Measurements from ENCODE around the gene VGLL4.

VGLL4 gene

GRCh38 chr3:11564577-11565001 is 79.1 kb downstream of the VGLL4 start:
- DNase-seq (ENCODE audit: low read depth), result no peak

DNA sequence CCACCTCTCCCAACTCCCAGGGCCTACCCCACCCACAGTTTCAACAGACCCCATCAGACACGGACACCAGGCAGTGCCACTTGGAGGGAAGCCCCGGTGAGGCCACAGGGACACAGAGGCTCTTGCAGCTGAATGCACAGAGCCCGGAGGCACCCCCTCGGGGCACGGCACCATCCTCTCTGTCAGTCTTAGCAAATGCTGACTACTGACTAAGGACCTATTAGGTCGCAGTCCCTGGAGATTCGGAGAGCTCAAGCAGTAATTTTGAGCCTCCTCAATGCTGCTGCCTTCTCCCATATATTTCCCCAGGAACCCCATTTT is 79.9 kb downstream of the VGLL4 start:
- no peak for DNase-seq (ENCODE audit: low read depth)

- DNase-seq (ENCODE audit: low read depth), result no peak
These were observed 80.4 kb downstream of the VGLL4 start for GRCh38 chr3:11563159-11563864.

DNA sequence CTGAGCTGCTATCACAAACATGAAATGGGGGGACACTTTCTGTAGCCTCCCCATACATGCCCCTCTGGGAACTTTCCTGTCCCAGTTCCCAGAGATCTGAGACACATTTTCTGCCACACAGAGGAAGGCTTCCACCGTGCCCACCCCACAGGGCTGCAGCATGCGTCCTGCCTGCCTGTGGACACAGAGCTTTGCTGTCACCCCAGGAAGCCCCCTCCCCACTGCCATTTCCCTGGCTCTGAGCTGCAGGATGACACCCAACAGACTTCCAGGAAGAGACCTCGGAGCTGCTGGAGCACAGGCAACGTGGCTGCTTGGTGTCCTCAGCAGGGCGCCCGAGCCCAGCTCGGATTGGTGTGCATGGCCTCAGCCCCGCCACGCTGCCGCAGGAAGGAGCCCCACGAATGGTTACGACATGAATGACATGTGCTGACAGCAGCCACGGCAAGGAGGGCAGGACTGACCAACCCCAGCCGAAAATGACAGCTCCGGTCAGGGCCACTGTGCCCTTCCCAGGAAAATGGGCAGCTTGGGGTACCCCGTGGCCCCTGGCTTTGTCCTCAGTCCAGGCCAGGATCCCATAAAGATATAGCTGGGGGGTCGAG is 81.3 kb downstream of the VGLL4 start:
- DNase-seq (ENCODE audit: low read depth), result no peak

GRCh38 chr3:11560746-11561145 is 83.0 kb downstream of the VGLL4 start:
- no peak for DNase-seq (ENCODE audit: low read depth)

GRCh38 chr3:11559816-11560633 is 83.7 kb downstream of the VGLL4 start:
- no peak for DNase-seq (ENCODE audit: low read depth)

DNA sequence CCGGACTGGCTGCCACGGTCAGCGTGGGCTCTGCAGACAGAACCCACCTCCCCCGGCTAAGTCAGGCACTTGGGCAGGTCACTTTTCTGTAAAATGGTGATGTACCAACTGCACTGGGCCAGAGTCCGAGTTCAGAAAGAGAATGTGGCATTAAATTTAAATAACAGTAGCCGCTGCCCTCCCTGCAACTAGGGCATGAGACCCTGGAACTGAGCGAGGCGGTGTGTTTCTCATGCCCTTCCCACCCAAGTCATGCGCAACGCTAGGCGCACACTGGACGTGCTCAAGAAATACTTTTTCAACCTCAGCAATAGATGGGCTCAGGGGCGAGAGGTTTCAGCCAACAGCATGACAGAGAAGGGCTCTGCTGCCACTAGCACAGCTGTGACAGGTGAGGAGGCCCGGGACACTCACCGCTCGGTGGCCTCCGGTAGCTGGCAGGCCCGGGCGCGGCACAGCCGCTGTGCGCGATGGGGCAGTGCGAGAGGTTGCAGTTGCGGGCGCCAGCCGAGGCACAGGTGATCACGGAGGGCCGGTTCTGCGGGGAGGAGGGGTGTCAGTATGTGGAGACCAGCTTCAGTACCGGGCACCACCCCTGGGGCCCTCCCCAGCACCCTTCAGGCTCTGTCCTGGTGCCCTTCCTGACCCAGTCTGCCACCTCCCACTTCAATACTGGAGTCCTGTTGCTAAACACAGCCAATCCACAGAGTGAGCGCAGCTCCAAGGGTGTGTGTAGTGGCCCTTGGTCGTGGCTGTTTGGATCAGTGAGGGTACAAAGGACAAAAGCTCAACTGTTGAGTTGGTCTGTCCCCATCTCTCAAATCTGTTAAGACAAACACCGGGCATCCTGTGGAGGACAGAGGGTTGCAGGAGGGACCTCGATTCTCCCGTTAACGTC is 84.5 kb downstream of the VGLL4 start:
- DNase-seq (ENCODE audit: low read depth), result no peak

GRCh38 chr3:11558411-11558903 is 85.3 kb downstream of the VGLL4 start:
- no peak for DNase-seq (ENCODE audit: low read depth)

DNA sequence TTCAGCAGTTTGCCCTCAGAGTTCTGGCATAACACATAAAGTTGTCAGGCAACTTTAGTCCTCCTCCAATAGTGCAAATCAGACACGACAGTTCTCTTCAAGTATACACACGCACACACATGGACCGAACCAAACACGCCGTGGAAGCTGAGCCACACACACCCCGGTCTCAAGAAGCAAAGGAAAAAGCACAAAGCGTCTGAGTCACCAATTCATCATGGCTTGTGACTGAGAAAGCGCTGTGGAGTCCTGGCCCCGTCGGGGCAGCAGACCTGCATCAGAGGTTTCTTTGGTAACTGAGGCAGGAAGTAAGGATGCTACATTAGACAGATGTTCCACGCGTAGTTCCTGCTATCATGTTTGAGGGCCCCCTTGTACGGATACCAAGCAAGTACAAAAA is 85.7 kb downstream of the VGLL4 start:
- peak; percentile 65 for DNase-seq (ENCODE audit: low read depth)

- DNase-seq (ENCODE audit: low read depth), result peak; percentile 90
These were observed 86.7 kb downstream of the VGLL4 start for GRCh38 chr3:11556851-11557644.

DNA sequence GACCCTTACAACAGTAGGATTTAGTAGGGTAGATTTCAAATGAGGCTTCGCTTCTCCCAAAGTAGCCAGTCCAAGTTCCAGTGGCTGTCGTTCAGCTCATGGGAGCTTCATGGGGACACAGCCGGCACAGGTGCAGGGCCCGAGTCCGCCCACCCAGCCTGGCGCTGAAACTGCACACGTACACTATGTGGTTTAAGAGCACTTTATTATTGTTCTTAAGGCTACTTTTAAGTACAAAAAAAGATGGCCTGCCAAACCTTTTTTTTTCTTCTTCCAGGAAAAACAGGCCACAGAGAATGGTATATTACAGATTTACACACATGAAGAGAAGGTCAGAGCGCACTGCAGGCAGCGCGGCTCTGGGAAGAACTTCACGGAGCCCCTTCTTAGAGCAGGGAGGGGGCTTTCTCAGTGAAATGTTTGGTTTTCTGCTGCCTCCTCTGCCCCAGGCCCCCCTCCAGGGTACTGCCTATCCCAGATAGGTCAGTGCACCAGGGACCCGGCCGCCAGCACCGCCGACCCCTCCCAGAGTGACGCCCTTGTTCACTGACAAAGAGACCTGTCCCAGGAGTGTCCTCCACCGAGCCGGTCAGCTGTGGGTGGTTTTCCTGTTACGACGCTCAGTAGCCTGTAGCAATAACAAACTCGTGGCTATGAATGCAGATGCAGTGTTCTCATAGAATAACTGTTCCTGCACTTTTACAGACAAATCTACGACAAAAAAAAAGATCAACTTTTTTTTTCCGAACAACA is 87.7 kb downstream of the VGLL4 start:
- DNase-seq (ENCODE audit: low read depth), result no peak

- DNase-seq (ENCODE audit: low read depth), result no peak
These were observed 88.4 kb downstream of the VGLL4 start for GRCh38 chr3:11555211-11555782.

- DNase-seq (ENCODE audit: low read depth), result no peak
These were observed 89.0 kb downstream of the VGLL4 start for GRCh38 chr3:11554666-11555065.

DNA sequence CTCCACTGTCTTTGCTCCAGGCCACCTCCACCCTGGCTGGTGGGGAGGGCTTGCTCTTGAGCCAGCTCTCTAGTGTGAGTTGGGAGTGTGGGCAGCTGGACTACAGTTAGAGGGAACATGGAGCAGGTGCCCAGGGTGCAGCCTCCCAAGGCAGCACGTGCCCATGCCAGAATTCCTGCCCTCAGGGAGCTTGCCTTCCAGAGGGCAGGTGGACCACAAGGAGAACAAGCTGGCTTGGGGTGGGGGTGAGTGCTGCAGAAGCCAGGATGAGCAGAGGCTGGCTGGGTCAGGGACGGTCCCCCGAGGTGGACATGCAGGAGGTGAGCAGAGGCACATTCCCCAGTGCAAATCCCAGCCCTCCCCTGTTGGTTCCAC is 89.5 kb downstream of the VGLL4 start:
- DNase-seq (ENCODE audit: low read depth), result no peak

- peak; percentile 84 for DNase-seq (ENCODE audit: low read depth)
These were observed 90.1 kb downstream of the VGLL4 start for GRCh38 chr3:11553436-11554235.

- DNase-seq (ENCODE audit: low read depth), result no peak
These were observed 91.1 kb downstream of the VGLL4 start for GRCh38 chr3:11552289-11553264.

GRCh38 chr3:11551036-11551435 is 92.7 kb downstream of the VGLL4 start:
- no peak for DNase-seq (ENCODE audit: low read depth)

GRCh38 chr3:11549580-11550140 is 94.1 kb downstream of the VGLL4 start:
- peak; percentile 79 for DNase-seq (ENCODE audit: low read depth)

Data from fibroblast of gingiva (primary cell).